HCT116 (cell line): ENCODE data around the gene ABCG1. TPM values are rescaled to one million over a fixed set of nuclear protein-coding genes. Genes with fewer than 3 reads are reported as not detected.

Experiments
- ATAC-seq: fragments of 200-7000 bp; cut with Tn5 transposase; 2 replicates; pipeline ENCODE4 v1.9.1; 2020; ENCODE audit warnings: mild to moderate bottlenecking, moderate library complexity
- BruUV-seq: library from RNA; stranded (reverse); fragments of 400-500 nt; replicated peaks from 2 replicates; lab custom pipeline; 2021; lab: Mats Ljungman, UMichigan
- CTCF ChIA-PET: fragments of 300-600 bp; sonication (Branson Sonifier 250); formaldehyde crosslinking; loops from one replicate; lab custom pipeline; 2021; ENCODE audit warnings: antibody characterized with exemption; lab: Charles Lee
- POLR2A ChIA-PET: fragments of 300-600, 350-600 bp; sonication (Branson Sonifier 250); formaldehyde crosslinking; loops from one replicate; lab custom pipeline; 2021; ENCODE audit warnings: antibody characterized with exemption; lab: Charles Lee
- RAD21 ChIA-PET, 2 experiments: fragments of 300-600 bp; sonication (Branson Sonifier 250); formaldehyde crosslinking; loops; one replicate each; lab custom pipeline; 2023; ENCODE audit warnings: low total read pairs in 2 of 2; ENCODE audit not compliant: uncharacterized antibody in 2 of 2, unreplicated experiment in 2 of 2, low non-redundant PET in 1 of 2; lab: Charles Lee
- DNase-seq: peaks from one replicate; pipeline ENCODE4 v3.0.0-alpha.2; 2010; ENCODE audit warnings: low read depth, low spot score
- H2AFZ ChIP-seq: fragments of 200-600 bp; shearing (Covaris generic), sonication (generic); 2 replicates; pipeline ENCODE4 v1.6.1; 2017; ENCODE audit warnings: low read depth, mixed run types, mixed read lengths, antibody characterized with exemption, low read length; ENCODE audit not compliant: poor library complexity, severe bottlenecking
- H3K27ac ChIP-seq: 2 replicates; pipeline ENCODE4 v1.5.1; 2012; ENCODE audit warnings: low read depth, low read length
- H3K27me3 ChIP-seq: fragments of 200-600 bp; sonication (generic); 2 replicates; pipeline ENCODE4 v1.6.1; 2016; ENCODE audit warnings: mixed run types, low read length, mixed read lengths; ENCODE audit not compliant: insufficient read depth
- H3K36me3 ChIP-seq, 2 experiments: fragments of 200-500 bp in 1 of 2; fragments of 200-600 bp in 1 of 2; sonication (Bioruptor generic) in 1 of 2; sonication (generic) in 1 of 2; 2 replicates each; pipeline versions ENCODE4 v1.5.1 to v1.6.1; 2014 to 2016; ENCODE audit warnings: low read length in 2 of 2, inconsistent platforms in 1 of 2, mixed read lengths in 1 of 2, mixed run types in 1 of 2; ENCODE audit not compliant: insufficient read depth in 2 of 2, control insufficient read depth in 1 of 2
- H3K4me1 ChIP-seq, 2 experiments: fragments of 200-600 bp in 1 of 2; sonication (generic) in 1 of 2; 2 replicates each; pipeline versions ENCODE4 v1.5.1 to v1.6.1; 2012 to 2017; ENCODE audit warnings: low read length in 2 of 2, inconsistent platforms in 1 of 2, mild to moderate bottlenecking in 1 of 2, mixed read lengths in 1 of 2, mixed run types in 1 of 2, moderate library complexity in 1 of 2; ENCODE audit not compliant: insufficient read depth in 2 of 2, control insufficient read depth in 1 of 2
- H3K4me2 ChIP-seq: fragments of 200-600 bp; sonication (generic); 2 replicates; pipeline ENCODE4 v1.6.1; 2017; ENCODE audit warnings: mixed run types, low read length, mixed read lengths
- H3K4me3 ChIP-seq, 2 experiments: fragments of 200-600 bp in 1 of 2; sonication (generic) in 1 of 2; replicated peaks in 1 of 2; 2 replicates each; pipeline ENCODE4 v1.5.1; 2011 to 2016; ENCODE audit warnings: low read length in 2 of 2, control low read depth in 1 of 2, low read depth in 1 of 2, mild to moderate bottlenecking in 1 of 2, mixed read lengths in 1 of 2, mixed run types in 1 of 2
- H3K79me2 ChIP-seq: fragments of 200-600 bp; sonication (generic); 2 replicates; pipeline ENCODE4 v1.6.1; 2017; ENCODE audit warnings: mild to moderate bottlenecking, mixed run types, low read length, moderate library complexity, mixed read lengths; ENCODE audit not compliant: insufficient read depth
- H3K9ac ChIP-seq: fragments of 200-600 bp; sonication (generic); 2 replicates; pipeline ENCODE4 v1.6.1; 2016; ENCODE audit warnings: low read length, mixed read lengths
- H3K9me2 ChIP-seq: fragments of 200-600 bp; sonication (generic), shearing (Covaris generic); 2 replicates; pipeline ENCODE4 v1.6.1; 2017; ENCODE audit warnings: mixed run types, mild to moderate bottlenecking, moderate library complexity; ENCODE audit not compliant: insufficient read depth
- H3K9me3 ChIP-seq, 2 experiments: fragments of 200-500 bp in 1 of 2; fragments of 200-600 bp in 1 of 2; sonication (Bioruptor generic) in 1 of 2; sonication (generic) in 1 of 2; 2 replicates each; pipeline ENCODE4 v1.6.1; 2014 to 2017; ENCODE audit warnings: low read length in 2 of 2, mixed read lengths in 2 of 2, inconsistent platforms in 1 of 2, low read depth in 1 of 2, mild to moderate bottlenecking in 1 of 2, mixed run types in 1 of 2, moderate library complexity in 1 of 2; ENCODE audit not compliant: control insufficient read depth in 1 of 2, insufficient read depth in 1 of 2
- H4K20me1 ChIP-seq: fragments of 200-600 bp; sonication (generic), shearing (Covaris generic); 2 replicates; pipeline ENCODE4 v1.6.1; 2017; ENCODE audit warnings: mixed run types, mild to moderate bottlenecking, moderate library complexity; ENCODE audit not compliant: insufficient read depth
- CBX3 ChIP-seq: IDR thresholded peaks from 2 replicates; pipeline ENCODE4 v1.6.1; 2012; ENCODE audit warnings: low read depth
- CEBPB ChIP-seq: IDR thresholded peaks from 2 replicates; pipeline ENCODE4 v1.6.1; 2012; ENCODE audit warnings: low read depth
- EGR1 ChIP-seq: IDR thresholded peaks from 2 replicates; pipeline ENCODE4 v1.6.1; 2012; ENCODE audit warnings: low read depth
- ELF1 ChIP-seq: IDR thresholded peaks from 2 replicates; pipeline ENCODE4 v1.6.1; 2012; ENCODE audit warnings: low read depth, borderline replicate concordance
- EZH2 ChIP-seq: fragments of 200-600 bp; sonication (generic); IDR thresholded peaks from 2 replicates; pipeline ENCODE4 v1.6.1; 2017; ENCODE audit warnings: antibody characterized with exemption, mixed run types
- FOSL1 ChIP-seq: IDR thresholded peaks from 2 replicates; pipeline ENCODE4 v1.6.1; 2012; ENCODE audit warnings: low read depth
- MAX ChIP-seq: IDR thresholded peaks from 2 replicates; pipeline ENCODE4 v1.6.1; 2012
- POLR2A ChIP-seq: IDR thresholded peaks from 2 replicates; pipeline ENCODE4 v1.7.0; 2011; ENCODE audit warnings: borderline replicate concordance; ENCODE audit not compliant: insufficient read depth, insufficient read length; ENCODE audit errors: extremely low read depth
- POLR2AphosphoS5 ChIP-seq: IDR thresholded peaks from 2 replicates; pipeline ENCODE4 v1.6.1; 2011; ENCODE audit warnings: mild to moderate bottlenecking, low read depth, low read length, moderate library complexity
- RAD21 ChIP-seq: IDR thresholded peaks from 2 replicates; pipeline ENCODE4 v1.6.1; 2012; ENCODE audit warnings: low read depth, mild to moderate bottlenecking
- SIN3A ChIP-seq: IDR thresholded peaks from 2 replicates; pipeline ENCODE4 v1.6.1; 2012; ENCODE audit warnings: low read depth
- SRF ChIP-seq: IDR thresholded peaks from 2 replicates; pipeline ENCODE4 v1.6.1; 2012; ENCODE audit warnings: low read depth
- TCF7L2 ChIP-seq: IDR thresholded peaks from 2 replicates; pipeline ENCODE4 v1.7.0; 2011; ENCODE audit warnings: borderline replicate concordance, inconsistent platforms; ENCODE audit not compliant: insufficient read depth, insufficient read length; ENCODE audit errors: extremely low read depth
- YY1 ChIP-seq: IDR thresholded peaks from 2 replicates; pipeline ENCODE4 v1.6.1; 2011; ENCODE audit warnings: low read length, low read depth, moderate library complexity, mild to moderate bottlenecking; ENCODE audit not compliant: insufficient replicate concordance; ENCODE audit errors: extremely low read depth
- ZBTB33 ChIP-seq: IDR thresholded peaks from 2 replicates; pipeline ENCODE4 v1.6.1; 2011; ENCODE audit warnings: mild to moderate bottlenecking, low read length, moderate library complexity; ENCODE audit not compliant: insufficient replicate concordance; ENCODE audit errors: extremely low read depth
- ZFX ChIP-seq: fragments of 450-650 bp; IDR thresholded peaks from 2 replicates; pipeline ENCODE4 v1.6.1; 2017
- intact Hi-C: fragments of 100-400 bp; cut with micrococcal nuclease; formaldehyde crosslinking; loops from 2 replicates; pipeline ENCODE4 v1.10.0; 2022
- total RNA-seq: library from RNA; stranded (reverse); gene quantifications from one replicate; pipeline ENCODE4 v1.2.1, GENCODE V29; 2021; ENCODE audit not compliant: unreplicated experiment

ABCG1 gene
- total RNA-seq, 1 experiment from 2014 or later, result 1.6 TPM

- Histone ChIP-seq H3K9me2 (no peaks in the 10 kb centered on the region), H3K79me2 (no peaks in the 10 kb centered on the region), H3K27me3 (0 out of 2 replicates have a peak, but pooled peaks cover 9% of the 10 kb centered on the region), H2AFZ (no peak overlapping the region), H3K9me3 (no peaks in the 10 kb centered on the region; a peak in 1 of 4 replicates), H3K4me1 (peaks cover 0 to 7% of the 10 kb centered on the region in 2 experiments; a peak in 1 of 4 replicates), H3K4me3 (no peak overlapping the region), H3K27ac (no peak overlapping the region), H4K20me1 (no peaks in the 10 kb centered on the region), H3K36me3 (no peaks in the 10 kb centered on the region), H3K4me2 (no peak overlapping the region), H3K9ac (no peak overlapping the region)
- ChIA-PET RAD21 (interaction anchor here in 1 of 2 experiments (0.5 kb wide), 1 partner anchor 167 kb away, joined by 4 read pairs; no protein-coding TSS in a partner anchor), POLR2A (no interaction called here), CTCF (interaction anchor here (0.7 to 1.4 kb wide), 2 partner anchors 13 to 17 kb away, joined by 3 read pairs; no protein-coding TSS in a partner anchor)
- BruUV-seq, result no TSS peak
- TF ChIP-seq MAX (no peak), SIN3A (no peak), CBX3 (no peak), TCF7L2 (no peak), SRF (no peak), YY1 (no peak), CEBPB (no peak), RAD21 (no peak), EGR1 (no peak), ZFX (no peak), ZBTB33 (no peak), EZH2 (no peak), ELF1 (no peak), POLR2A (no peak), POLR2AphosphoS5 (no peak), FOSL1 (no peak)
- intact Hi-C loops, result no loop called here
- no peak for ATAC-seq
- DNase-seq, result no peak
These were observed 77.6 kb downstream of the ABCG1 start for GRCh38 chr21:42296501-42296900.
